Fibroblast of mammary gland (primary cell): ENCODE data around the gene SMCO1.
"Not testable (repeated sequence)": the region's sequence is repeated elsewhere in the genome, so short reads cannot be mapped to it uniquely, and the experiment has no call there.

Experiments
- DNase-seq: peaks from one replicate; pipeline ENCODE4 v3.0.0-alpha.2; 2010; ENCODE audit warnings: low read depth
- H3K4me3 ChIP-seq: 2 replicates; pipeline ENCODE4 v1.5.1; 2011; ENCODE audit warnings: low read depth, mild to moderate bottlenecking, low read length, moderate library complexity; ENCODE audit not compliant: control insufficient read depth
- TF ChIP-seq, protein P1 (sequence below): conservative IDR thresholded peaks from 2 replicates; pipeline ENCODE4 v1.5.1; 2011; ENCODE audit warnings: low read depth, low read length, inconsistent platforms; ENCODE audit not compliant: control insufficient read depth, insufficient read depth

Gene SMCO1

GRCh38 chr3:196524527-196524926 is 9.4 kb upstream of the SMCO1 start:
- DNase-seq = no peak
- TF ChIP-seq, protein P1, sequence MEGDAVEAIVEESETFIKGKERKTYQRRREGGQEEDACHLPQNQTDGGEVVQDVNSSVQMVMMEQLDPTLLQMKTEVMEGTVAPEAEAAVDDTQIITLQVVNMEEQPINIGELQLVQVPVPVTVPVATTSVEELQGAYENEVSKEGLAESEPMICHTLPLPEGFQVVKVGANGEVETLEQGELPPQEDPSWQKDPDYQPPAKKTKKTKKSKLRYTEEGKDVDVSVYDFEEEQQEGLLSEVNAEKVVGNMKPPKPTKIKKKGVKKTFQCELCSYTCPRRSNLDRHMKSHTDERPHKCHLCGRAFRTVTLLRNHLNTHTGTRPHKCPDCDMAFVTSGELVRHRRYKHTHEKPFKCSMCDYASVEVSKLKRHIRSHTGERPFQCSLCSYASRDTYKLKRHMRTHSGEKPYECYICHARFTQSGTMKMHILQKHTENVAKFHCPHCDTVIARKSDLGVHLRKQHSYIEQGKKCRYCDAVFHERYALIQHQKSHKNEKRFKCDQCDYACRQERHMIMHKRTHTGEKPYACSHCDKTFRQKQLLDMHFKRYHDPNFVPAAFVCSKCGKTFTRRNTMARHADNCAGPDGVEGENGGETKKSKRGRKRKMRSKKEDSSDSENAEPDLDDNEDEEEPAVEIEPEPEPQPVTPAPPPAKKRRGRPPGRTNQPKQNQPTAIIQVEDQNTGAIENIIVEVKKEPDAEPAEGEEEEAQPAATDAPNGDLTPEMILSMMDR = peak; percentile 5
- no peak overlapping the region for H3K4me3 ChIP-seq

- DNase-seq = no peak
- TF ChIP-seq, protein P1 = no peak
- H3K4me3 ChIP-seq = no peak overlapping the region
Measured at GRCh38 chr3:196523841-196524240, 8.7 kb upstream of the SMCO1 start.

- not testable (repeated sequence) for DNase-seq, H3K4me3 ChIP-seq
Measured at GRCh38 chr3:196521291-196521690, 6.1 kb upstream of the SMCO1 start.

GRCh38 chr3:196519718-196520082 is 4.6 kb upstream of the SMCO1 start:
- no peak for DNase-seq
- TF ChIP-seq, protein P1 = no peak
- no peak overlapping the region for H3K4me3 ChIP-seq

GRCh38 chr3:196518966-196519717 is 4.0 kb upstream of the SMCO1 start:
- DNase-seq = peak; percentile 84
- TF ChIP-seq, protein P1 = peak; percentile 53
- H3K4me3 ChIP-seq = no peak overlapping the region

DNA sequence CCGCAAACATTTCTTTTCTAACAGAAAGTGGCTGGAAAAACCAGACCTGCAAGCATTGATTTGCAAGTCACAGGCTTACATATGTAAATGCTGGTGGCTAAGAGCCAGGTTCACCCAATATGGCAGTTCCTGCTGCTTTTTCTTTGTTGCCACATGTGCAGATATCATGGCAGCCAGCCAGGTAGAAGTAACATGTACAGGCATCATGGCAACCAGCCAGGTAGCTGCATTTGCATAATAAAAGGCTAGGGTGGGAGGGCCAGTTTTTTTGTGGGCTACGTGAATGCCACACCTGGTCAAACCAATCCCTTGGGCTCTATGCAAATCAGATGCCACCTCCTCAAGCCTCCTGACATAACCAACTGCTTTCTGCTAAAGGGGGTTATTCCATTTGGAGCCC is 2.8 kb upstream of the SMCO1 start:
- TF ChIP-seq, protein P1 = no peak
- H3K4me3 ChIP-seq = no peak overlapping the region
- DNase-seq = no peak

- TF ChIP-seq, protein P1 = no peak
- H3K4me3 ChIP-seq = no peak overlapping the region
- no peak for DNase-seq
Measured at GRCh38 chr3:196517162-196517800, 2.1 kb upstream of the SMCO1 start.
